ENCODE results near the gene GPLD1.

Gene GPLD1

DNA sequence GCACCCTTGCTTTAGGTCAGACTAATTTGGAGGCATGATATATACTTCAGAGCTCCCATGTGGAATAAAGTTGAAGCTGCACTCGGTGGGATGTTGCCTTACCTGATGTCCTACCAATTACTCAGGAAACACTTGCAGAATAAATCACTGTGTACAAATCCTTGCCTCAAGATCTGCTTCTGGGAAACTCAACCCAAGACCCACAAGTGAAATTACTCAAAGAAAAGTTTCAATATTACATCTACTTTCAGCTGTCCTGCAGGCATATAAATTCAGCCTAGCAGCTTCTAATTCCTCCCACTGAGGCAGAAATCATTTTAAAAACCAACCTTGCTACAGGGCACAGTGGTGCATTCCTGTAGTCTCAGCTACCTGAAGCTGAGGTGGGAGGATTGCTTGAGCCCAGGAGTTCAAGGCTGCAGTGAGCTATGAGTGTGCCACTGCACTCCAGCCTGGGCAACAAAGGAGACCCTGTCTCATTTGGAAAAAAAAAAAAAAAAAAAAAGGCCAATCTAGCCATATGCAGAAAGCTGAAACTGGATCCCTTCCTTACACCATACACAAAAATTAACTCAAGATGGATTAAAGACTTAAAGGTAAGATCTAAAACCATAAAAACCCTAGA lies 110.8 kb downstream of the GPLD1 start:
- Histone ChIP-seq H3K27ac (no peak overlapping the region), H3K9me3 (no peaks in the 10 kb centered on the region), H3K4me1 (no peaks in the 10 kb centered on the region), H3K4me3 (no peak overlapping the region), H3K27me3 (no peaks in the 10 kb centered on the region), H3K36me3 (no peaks in the 10 kb centered on the region)
- no peak for DNase-seq
- intact Hi-C loops (cut with DNase I; ENCODE audit: low total_unique reads) = no loop called here
- TF ChIP-seq, protein P1, sequence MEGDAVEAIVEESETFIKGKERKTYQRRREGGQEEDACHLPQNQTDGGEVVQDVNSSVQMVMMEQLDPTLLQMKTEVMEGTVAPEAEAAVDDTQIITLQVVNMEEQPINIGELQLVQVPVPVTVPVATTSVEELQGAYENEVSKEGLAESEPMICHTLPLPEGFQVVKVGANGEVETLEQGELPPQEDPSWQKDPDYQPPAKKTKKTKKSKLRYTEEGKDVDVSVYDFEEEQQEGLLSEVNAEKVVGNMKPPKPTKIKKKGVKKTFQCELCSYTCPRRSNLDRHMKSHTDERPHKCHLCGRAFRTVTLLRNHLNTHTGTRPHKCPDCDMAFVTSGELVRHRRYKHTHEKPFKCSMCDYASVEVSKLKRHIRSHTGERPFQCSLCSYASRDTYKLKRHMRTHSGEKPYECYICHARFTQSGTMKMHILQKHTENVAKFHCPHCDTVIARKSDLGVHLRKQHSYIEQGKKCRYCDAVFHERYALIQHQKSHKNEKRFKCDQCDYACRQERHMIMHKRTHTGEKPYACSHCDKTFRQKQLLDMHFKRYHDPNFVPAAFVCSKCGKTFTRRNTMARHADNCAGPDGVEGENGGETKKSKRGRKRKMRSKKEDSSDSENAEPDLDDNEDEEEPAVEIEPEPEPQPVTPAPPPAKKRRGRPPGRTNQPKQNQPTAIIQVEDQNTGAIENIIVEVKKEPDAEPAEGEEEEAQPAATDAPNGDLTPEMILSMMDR (IDR thresholded peaks at IDR 0.05) = no peak

All from tibial artery (tissue), 4 donors.